ENCODE results near the gene GNG14. TPM values are rescaled to one million over a fixed set of nuclear protein-coding genes. Genes with fewer than 3 reads are reported as not detected.

Gene GNG14
- total RNA-seq, 1 donor from 2014 or later, result 0.85 TPM

- Mint-ChIP-seq H3K4me3 (no peak overlapping the region), H3K27me3 (no peaks in the 10 kb centered on the region), H3K27ac (no peak overlapping the region), H3K4me1 (ENCODE audit: unreplicated experiment) (no peaks in the 10 kb centered on the region), H3K36me3 (peaks cover 3% of the 10 kb centered on the region), H3K9me3 (no peaks in the 10 kb centered on the region)
- no peak for TF ChIP-seq CTCF (conservative IDR thresholded peaks at IDR 0.05)
- no peak for DNase-seq (ENCODE audit: extremely low spot score, unreplicated experiment)
These were observed 41.2 kb upstream of the GNG14 start for GRCh38 chr19:12646551-12646950.

GRCh38 chr19:12647047-12647446, 40.8 kb upstream of the GNG14 start:
- H3K4me1 Mint-ChIP-seq (ENCODE audit: unreplicated experiment), result no peaks in the 10 kb centered on the region
- H3K4me3 Mint-ChIP-seq, result no peak overlapping the region
- peaks cover 3% of the 10 kb centered on the region for H3K36me3 Mint-ChIP-seq
- H3K27ac Mint-ChIP-seq, result no peak overlapping the region
- no peak for TF ChIP-seq CTCF (conservative IDR thresholded peaks at IDR 0.05)
- H3K9me3 Mint-ChIP-seq, result no peaks in the 10 kb centered on the region
- no peaks in the 10 kb centered on the region for H3K27me3 Mint-ChIP-seq
- no peak for DNase-seq (ENCODE audit: extremely low spot score, unreplicated experiment)

- H3K4me3 Mint-ChIP-seq, result no peak overlapping the region
- TF ChIP-seq CTCF (conservative IDR thresholded peaks at IDR 0.05), result no peak
- peaks cover 3% of the 10 kb centered on the region for H3K36me3 Mint-ChIP-seq
These were observed 40.2 kb upstream of the GNG14 start for GRCh38 chr19:12647490-12648071.

GRCh38 chr19:12648088-12648487, 39.7 kb upstream of the GNG14 start:
- no peaks in the 10 kb centered on the region for H3K27me3 Mint-ChIP-seq
- no peak overlapping the region for H3K27ac Mint-ChIP-seq
- no peak for DNase-seq (ENCODE audit: extremely low spot score, unreplicated experiment)
- H3K4me3 Mint-ChIP-seq, result no peak overlapping the region
- no peaks in the 10 kb centered on the region for H3K9me3 Mint-ChIP-seq
- no peak for TF ChIP-seq CTCF (conservative IDR thresholded peaks at IDR 0.05)
- H3K36me3 Mint-ChIP-seq, result peaks cover 3% of the 10 kb centered on the region
- H3K4me1 Mint-ChIP-seq (ENCODE audit: unreplicated experiment), result no peaks in the 10 kb centered on the region

More at GRCh38 chr19:12647490-12648071, 40.2 kb upstream of the GNG14 start:
- H3K27me3 Mint-ChIP-seq, result no peaks in the 10 kb centered on the region
- no peaks in the 10 kb centered on the region for H3K4me1 Mint-ChIP-seq (ENCODE audit: unreplicated experiment)
- no peaks in the 10 kb centered on the region for H3K9me3 Mint-ChIP-seq
- H3K27ac Mint-ChIP-seq, result no peak overlapping the region
- DNase-seq (ENCODE audit: extremely low spot score, unreplicated experiment), result no peak

- H3K27ac Mint-ChIP-seq, result no peak overlapping the region
- H3K4me3 Mint-ChIP-seq, result no peak overlapping the region
- no peak for TF ChIP-seq CTCF (conservative IDR thresholded peaks at IDR 0.05)
- DNase-seq (ENCODE audit: extremely low spot score, unreplicated experiment), result no peak
- no peaks in the 10 kb centered on the region for H3K27me3 Mint-ChIP-seq
- no peaks in the 10 kb centered on the region for H3K9me3 Mint-ChIP-seq
- H3K4me1 Mint-ChIP-seq (ENCODE audit: unreplicated experiment), result no peaks in the 10 kb centered on the region
- peaks cover 4% of the 10 kb centered on the region for H3K36me3 Mint-ChIP-seq
These were observed 37.9 kb upstream of the GNG14 start for GRCh38 chr19:12649941-12650340.

- peaks cover 16% of the 10 kb centered on the region for H3K36me3 Mint-ChIP-seq
These were observed 35.6 kb upstream of the GNG14 start for GRCh38 chr19:12652219-12652618.

More at GRCh38 chr19:12652219-12652618, 35.6 kb upstream of the GNG14 start:
- TF ChIP-seq CTCF (conservative IDR thresholded peaks at IDR 0.05), result no peak
- Mint-ChIP-seq H3K27ac (no peak overlapping the region), H3K9me3 (no peaks in the 10 kb centered on the region), H3K4me3 (no peak overlapping the region), H3K27me3 (no peaks in the 10 kb centered on the region), H3K4me1 (ENCODE audit: unreplicated experiment) (no peaks in the 10 kb centered on the region)
- DNase-seq (ENCODE audit: extremely low spot score, unreplicated experiment), result no peak

Measured in type B pancreatic cell (in vitro differentiated cells).